H1 (cell line): Measurements from ENCODE around the gene TIAM2. TPM values are rescaled to one million over a fixed set of nuclear protein-coding genes. Genes with fewer than 3 reads are reported as not detected.
A peak's percentile ranks its signal among the peaks of the same experiment; 100 is the strongest.

Experiments used
- ASH2L ChIP-seq: fragments of 200-600, 300-600 bp; sonication (generic); IDR thresholded peaks from one replicate; pipeline ENCODE4 v1.7.1; 2017; ENCODE audit warnings: low read length
- BACH1 ChIP-seq: IDR thresholded peaks from 2 replicates; pipeline ENCODE4 v1.6.1; 2012; ENCODE audit warnings: low read length, improper control_type of control experiment
- BRCA1 ChIP-seq: IDR thresholded peaks from 2 replicates; pipeline ENCODE4 v1.6.1; 2012; ENCODE audit warnings: low read depth, low read length, improper control_type of control experiment
- CTBP2 ChIP-seq: IDR thresholded peaks from 2 replicates; pipeline ENCODE4 v1.7.0; 2011; ENCODE audit warnings: borderline replicate concordance, mild to moderate bottlenecking, moderate library complexity, mixed read lengths, low read length; ENCODE audit not compliant: insufficient read depth, insufficient read length
- PHF8 ChIP-seq: fragments of 200-600 bp; sonication (generic); conservative IDR thresholded peaks from 2 replicates; pipeline ENCODE4 v1.7.1; 2012; ENCODE audit warnings: low read depth, mild to moderate bottlenecking, inconsistent platforms, low read length, moderate library complexity
- POLR2A ChIP-seq, 2 experiments: IDR thresholded peaks; 1 replicate in 1 of 2; 2 replicates in 1 of 2; pipeline ENCODE4 v1.6.1; 2011; ENCODE audit warnings: low read depth in 2 of 2, low read length in 2 of 2, mild to moderate bottlenecking in 2 of 2; ENCODE audit errors: control extremely low read depth in 1 of 2
- RBBP5 ChIP-seq: IDR thresholded peaks from 2 replicates; pipeline ENCODE4 v1.7.1; 2012; ENCODE audit warnings: low read depth, mild to moderate bottlenecking, inconsistent platforms, low read length, moderate library complexity, borderline replicate concordance
- RFX5 ChIP-seq: IDR thresholded peaks from 2 replicates; pipeline ENCODE4 v1.6.1; 2011; ENCODE audit warnings: low read depth, low read length, improper control_type of control experiment, borderline replicate concordance
- SIN3A ChIP-seq, 2 experiments: IDR thresholded peaks in 1 of 2; conservative IDR thresholded peaks in 1 of 2; 2 replicates each; pipeline ENCODE4 v1.6.1; 2011 to 2012; ENCODE audit warnings: low read length in 2 of 2, improper control_type of control experiment in 1 of 2, low read depth in 1 of 2, mild to moderate bottlenecking in 1 of 2
- SUZ12 ChIP-seq: fragments of 200-600 bp; sonication (generic); IDR thresholded peaks from 2 replicates; pipeline ENCODE4 v1.6.1; 2012; ENCODE audit warnings: mild to moderate bottlenecking, inconsistent platforms, low read length, moderate library complexity, mixed read lengths
- USF2 ChIP-seq: IDR thresholded peaks from 2 replicates; pipeline ENCODE4 v1.6.1; 2011; ENCODE audit warnings: low read length, improper control_type of control experiment
- polyA plus RNA-seq, 7 experiments: library from polyadenylated mRNA; depleted of rRNA in 3 of 7; stranded (reverse) in 5 of 7; unstranded in 2 of 7; fragments of >200 nt in 5 of 7; fragments of 200-250 nt in 2 of 7; gene quantifications; 1 replicate in 5 of 7; 2 replicates in 1 of 7; 4 replicates in 1 of 7; pipeline versions ENCODE4 v1.2.1 to v1.2.3, GENCODE V29; 2011 to 2013; ENCODE audit warnings: missing spikeins in 2 of 7, mixed read lengths in 2 of 7
- total RNA-seq: library from RNA; stranded (reverse); fragmentation: NEBNext Ultra II Directional; extraction: Animal tissue kit (Norgen Biotek cat#: 25700); gene quantifications from 2 replicates; pipeline ENCODE4 v1.2.1, GENCODE V29; 2021
- TF ChIP-seq, protein P1 (sequence below), 3 experiments: IDR thresholded peaks; 1 replicate in 2 of 3; 2 replicates in 1 of 3; pipeline versions ENCODE4 v1.5.1 to v1.6.1; 2011; ENCODE audit warnings: low read length in 3 of 3, mild to moderate bottlenecking in 3 of 3, inconsistent platforms in 2 of 3, low read depth in 1 of 3, moderate library complexity in 1 of 3; ENCODE audit not compliant: insufficient read depth in 1 of 3; ENCODE audit errors: control extremely low read depth in 1 of 3
- TF ChIP-seq, protein P2 (sequence below): IDR thresholded peaks from 2 replicates; pipeline ENCODE4 v1.6.1; 2012; ENCODE audit warnings: low read length, inconsistent platforms

TIAM2 gene
- total and polyA plus RNA-seq, 2 of the 8 experiments (the other 6 are each of a cell fraction or from before 2014, with no cell fraction given): 7.4 to 23.9 TPM

DNA sequence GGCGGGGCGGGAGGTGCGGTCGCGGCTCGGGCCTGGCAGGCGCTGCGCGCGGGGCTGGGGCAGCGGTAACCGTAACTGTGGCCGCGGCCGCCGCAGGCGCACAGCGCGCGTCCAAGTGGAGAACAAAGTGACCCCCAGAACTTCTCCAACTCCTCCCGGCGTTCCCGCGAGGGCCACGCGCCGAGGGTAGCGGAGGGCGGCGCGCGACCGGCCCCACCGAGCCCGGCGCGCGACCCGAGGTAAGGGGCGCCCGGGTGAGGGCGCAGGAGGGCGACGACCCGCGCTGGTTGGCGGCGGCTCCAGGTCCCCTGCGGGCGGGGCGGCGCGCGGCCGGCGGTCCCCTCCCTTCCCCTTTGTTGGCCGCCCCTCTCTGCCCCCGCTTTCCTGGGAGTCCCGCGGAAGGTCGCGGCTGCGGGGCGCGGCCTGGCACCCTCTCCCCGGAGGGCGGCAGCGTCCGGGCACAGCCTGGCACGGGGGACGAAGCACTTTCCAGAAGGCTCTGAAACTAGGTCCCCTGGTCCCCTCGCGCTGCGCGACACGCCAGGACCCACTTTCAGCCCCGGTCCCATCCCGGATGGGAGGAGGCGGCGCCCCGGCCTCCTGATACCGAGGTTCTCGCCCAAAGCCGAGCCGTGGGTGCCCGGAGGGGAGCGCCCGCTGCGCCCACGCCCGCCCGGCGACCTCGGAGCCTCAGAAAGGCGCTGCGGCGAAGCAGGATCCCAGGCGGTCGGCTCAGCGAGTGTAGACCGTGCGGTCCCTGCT is at the start of gene TIAM2 (continued):
- TF ChIP-seq CTBP2 (no peak), PHF8 (0 out of 2 replicates have a peak, but pooled peaks have one; percentile 54), SIN3A (conservative IDR thresholded peaks at IDR 0.05 in 1 of 2, IDR thresholded peaks at IDR 0.05 in 1 of 2; ENCODE audit: low read depth in 1 of 2, low read length in 2 of 2) (0 out of 4 replicates have a peak, but pooled peaks of 1 of the 2 experiments have one; percentile 36), RBBP5 (peak; percentile 87), RFX5 (no peak), SUZ12 (no peak), ASH2L (peak; percentile 74), BRCA1 (no peak), USF2 (no peak), BACH1 (peak; percentile 48; the same call in 1 of the 2 replicates), POLR2A (IDR thresholded peaks at IDR 0.05; ENCODE audit: control extremely low read depth in 1 of 2, low read depth in 2 of 2, low read length in 2 of 2) (peak in 1 of 2 experiments; percentile 80; a peak in 2 of 3 replicates)
- TF ChIP-seq, protein P1, sequence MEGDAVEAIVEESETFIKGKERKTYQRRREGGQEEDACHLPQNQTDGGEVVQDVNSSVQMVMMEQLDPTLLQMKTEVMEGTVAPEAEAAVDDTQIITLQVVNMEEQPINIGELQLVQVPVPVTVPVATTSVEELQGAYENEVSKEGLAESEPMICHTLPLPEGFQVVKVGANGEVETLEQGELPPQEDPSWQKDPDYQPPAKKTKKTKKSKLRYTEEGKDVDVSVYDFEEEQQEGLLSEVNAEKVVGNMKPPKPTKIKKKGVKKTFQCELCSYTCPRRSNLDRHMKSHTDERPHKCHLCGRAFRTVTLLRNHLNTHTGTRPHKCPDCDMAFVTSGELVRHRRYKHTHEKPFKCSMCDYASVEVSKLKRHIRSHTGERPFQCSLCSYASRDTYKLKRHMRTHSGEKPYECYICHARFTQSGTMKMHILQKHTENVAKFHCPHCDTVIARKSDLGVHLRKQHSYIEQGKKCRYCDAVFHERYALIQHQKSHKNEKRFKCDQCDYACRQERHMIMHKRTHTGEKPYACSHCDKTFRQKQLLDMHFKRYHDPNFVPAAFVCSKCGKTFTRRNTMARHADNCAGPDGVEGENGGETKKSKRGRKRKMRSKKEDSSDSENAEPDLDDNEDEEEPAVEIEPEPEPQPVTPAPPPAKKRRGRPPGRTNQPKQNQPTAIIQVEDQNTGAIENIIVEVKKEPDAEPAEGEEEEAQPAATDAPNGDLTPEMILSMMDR (IDR thresholded peaks at IDR 0.05; ENCODE audit: control extremely low read depth in 1 of 3, insufficient read depth in 1 of 3, low read depth in 1 of 3, low read length in 3 of 3): peak in 1 of 3 experiments; percentile 13; a peak in 1 of 4 replicates
- TF ChIP-seq, protein P2, sequence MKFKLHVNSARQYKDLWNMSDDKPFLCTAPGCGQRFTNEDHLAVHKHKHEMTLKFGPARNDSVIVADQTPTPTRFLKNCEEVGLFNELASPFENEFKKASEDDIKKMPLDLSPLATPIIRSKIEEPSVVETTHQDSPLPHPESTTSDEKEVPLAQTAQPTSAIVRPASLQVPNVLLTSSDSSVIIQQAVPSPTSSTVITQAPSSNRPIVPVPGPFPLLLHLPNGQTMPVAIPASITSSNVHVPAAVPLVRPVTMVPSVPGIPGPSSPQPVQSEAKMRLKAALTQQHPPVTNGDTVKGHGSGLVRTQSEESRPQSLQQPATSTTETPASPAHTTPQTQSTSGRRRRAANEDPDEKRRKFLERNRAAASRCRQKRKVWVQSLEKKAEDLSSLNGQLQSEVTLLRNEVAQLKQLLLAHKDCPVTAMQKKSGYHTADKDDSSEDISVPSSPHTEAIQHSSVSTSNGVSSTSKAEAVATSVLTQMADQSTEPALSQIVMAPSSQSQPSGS: 0 out of 2 replicates have a peak, but pooled peaks have one; percentile 3
